HUES48 (cell line): Measurements from ENCODE around the gene SLC31A1.
"Not testable (repeated sequence)": the region's sequence is repeated elsewhere in the genome, so short reads cannot be mapped to it uniquely, and the experiment has no call there.

Experiments used
- H3K27ac ChIP-seq: one replicate; pipeline ENCODE4 v1.7.0; 2013; ENCODE audit warnings: low read depth, low read length, inconsistent platforms
- H3K27me3 ChIP-seq: 2 replicates; pipeline ENCODE4 v1.6.1; 2013; ENCODE audit warnings: mild to moderate bottlenecking, low read length; ENCODE audit not compliant: control insufficient read depth, insufficient read depth
- H3K36me3 ChIP-seq: 2 replicates; pipeline ENCODE4 v1.6.1; 2013; ENCODE audit warnings: low read length; ENCODE audit not compliant: control insufficient read depth, insufficient read depth
- H3K4me1 ChIP-seq: 2 replicates; pipeline ENCODE4 v1.6.1; 2013; ENCODE audit warnings: mild to moderate bottlenecking, low read length; ENCODE audit not compliant: control insufficient read depth, insufficient read depth
- H3K4me3 ChIP-seq: 2 replicates; pipeline ENCODE4 v1.5.1; 2013; ENCODE audit warnings: mild to moderate bottlenecking, low read depth, low read length
- H3K9ac ChIP-seq: 2 replicates; pipeline ENCODE4 v1.6.1; 2013; ENCODE audit warnings: mild to moderate bottlenecking, low read depth, low read length, moderate library complexity
- H3K9me3 ChIP-seq: 2 replicates; pipeline ENCODE4 v1.6.1; 2013; ENCODE audit warnings: low read length; ENCODE audit not compliant: control insufficient read depth, insufficient read depth

Gene SLC31A1

GRCh38 chr9:113221800-113222481, 597 bp downstream of the SLC31A1 start:
- Histone ChIP-seq H3K27me3 (no peaks in the 10 kb centered on the region), H3K9ac (peak overlapping the region; percentile 85), H3K27ac (peak overlapping the region; percentile 70), H3K36me3 (peaks cover 6% of the 10 kb centered on the region), H3K4me1 (no peaks in the 10 kb centered on the region), H3K9me3 (no peaks in the 10 kb centered on the region), H3K4me3 (peak overlapping the region; percentile 93)

- H3K36me3 ChIP-seq = peaks cover 7% of the 10 kb centered on the region
- H3K27me3 ChIP-seq = no peaks in the 10 kb centered on the region
- H3K4me3 ChIP-seq = peak overlapping the region; percentile 93
- no peak overlapping the region for H3K27ac ChIP-seq
- H3K9ac ChIP-seq = peak overlapping the region; percentile 85; the same call in 1 of the 2 replicates
- H3K9me3 ChIP-seq = no peaks in the 10 kb centered on the region
- no peaks in the 10 kb centered on the region for H3K4me1 ChIP-seq
Measured at GRCh38 chr9:113222482-113222841, 1.1 kb downstream of the SLC31A1 start.

GRCh38 chr9:113223963-113224362, 2.6 kb downstream of the SLC31A1 start:
- Histone ChIP-seq H3K9me3 (no peaks in the 10 kb centered on the region), H3K4me1 (no peaks in the 10 kb centered on the region), H3K4me3 (no peak overlapping the region), H3K27me3 (no peaks in the 10 kb centered on the region), H3K27ac (no peak overlapping the region), H3K9ac (no peak overlapping the region), H3K36me3 (peaks cover 12% of the 10 kb centered on the region)

GRCh38 chr9:113227436-113227835, 6.1 kb downstream of the SLC31A1 start:
- Histone ChIP-seq H3K9ac (no peak overlapping the region), H3K27me3 (no peaks in the 10 kb centered on the region), H3K36me3 (peaks cover 12% of the 10 kb centered on the region), H3K4me3 (no peak overlapping the region), H3K4me1 (no peaks in the 10 kb centered on the region), H3K27ac (no peak overlapping the region), H3K9me3 (no peaks in the 10 kb centered on the region)

GRCh38 chr9:113228130-113228665, 6.9 kb downstream of the SLC31A1 start:
- Histone ChIP-seq H3K9me3 (no peaks in the 10 kb centered on the region), H3K9ac (no peak overlapping the region), H3K27ac (no peak overlapping the region), H3K36me3 (peaks cover 12% of the 10 kb centered on the region), H3K4me1 (no peaks in the 10 kb centered on the region), H3K4me3 (no peak overlapping the region), H3K27me3 (no peaks in the 10 kb centered on the region)

GRCh38 chr9:113231701-113232100, 10.4 kb downstream of the SLC31A1 start:
- Histone ChIP-seq H3K27ac (no peak overlapping the region), H3K36me3 (0 out of 2 replicates have a peak, but pooled peaks cover 7% of the 10 kb centered on the region), H3K4me1 (no peaks in the 10 kb centered on the region), H3K9ac (no peak overlapping the region), H3K9me3 (no peaks in the 10 kb centered on the region), H3K4me3 (no peak overlapping the region), H3K27me3 (no peaks in the 10 kb centered on the region)

- not testable (repeated sequence) for H3K4me3 ChIP-seq, H3K9ac ChIP-seq, H3K4me1 ChIP-seq, H3K9me3 ChIP-seq, H3K27me3 ChIP-seq, H3K27ac ChIP-seq, H3K36me3 ChIP-seq
Measured at GRCh38 chr9:113235701-113236255, 14.4 kb downstream of the SLC31A1 start.

GRCh38 chr9:113237026-113237425, 15.7 kb downstream of the SLC31A1 start:
- no peaks in the 10 kb centered on the region for H3K9me3 ChIP-seq
- H3K9ac ChIP-seq = no peak overlapping the region
- no peak overlapping the region for H3K27ac ChIP-seq
- no peaks in the 10 kb centered on the region for H3K27me3 ChIP-seq
- no peak overlapping the region for H3K4me3 ChIP-seq
- H3K4me1 ChIP-seq = no peaks in the 10 kb centered on the region
- no peaks in the 10 kb centered on the region for H3K36me3 ChIP-seq

- no peak overlapping the region for H3K27ac ChIP-seq
- no peak overlapping the region for H3K4me3 ChIP-seq
- H3K4me1 ChIP-seq = no peaks in the 10 kb centered on the region
- H3K9ac ChIP-seq = no peak overlapping the region
- no peaks in the 10 kb centered on the region for H3K36me3 ChIP-seq
- H3K27me3 ChIP-seq = no peaks in the 10 kb centered on the region
- H3K9me3 ChIP-seq = no peaks in the 10 kb centered on the region
Measured at GRCh38 chr9:113238202-113238858, 17.0 kb downstream of the SLC31A1 start.

GRCh38 chr9:113238859-113239232, 17.5 kb downstream of the SLC31A1 start:
- H3K4me3 ChIP-seq = no peak overlapping the region
- H3K4me1 ChIP-seq = no peaks in the 10 kb centered on the region
- no peak overlapping the region for H3K9ac ChIP-seq
- H3K36me3 ChIP-seq = no peaks in the 10 kb centered on the region
- no peak overlapping the region for H3K27ac ChIP-seq
- H3K27me3 ChIP-seq = no peaks in the 10 kb centered on the region
- H3K9me3 ChIP-seq = no peaks in the 10 kb centered on the region

- H3K9me3 ChIP-seq = no peaks in the 10 kb centered on the region
- H3K4me1 ChIP-seq = peaks cover 4% of the 10 kb centered on the region; the same call in 1 of the 2 replicates
- H3K27me3 ChIP-seq = no peaks in the 10 kb centered on the region
- no peak overlapping the region for H3K9ac ChIP-seq
- no peak overlapping the region for H3K4me3 ChIP-seq
- H3K36me3 ChIP-seq = no peaks in the 10 kb centered on the region
- no peak overlapping the region for H3K27ac ChIP-seq
Measured at GRCh38 chr9:113241161-113241560, 19.8 kb downstream of the SLC31A1 start.
